Cardiac muscle cell (in vitro differentiated cells and primary cell): ENCODE data around the gene TPD52L1. TPM values are rescaled to one million over a fixed set of nuclear protein-coding genes. Genes with fewer than 3 reads are reported as not detected.

Experiments
- DNase-seq, 2 donors: peaks; one replicate each; pipeline versions ENCODE4 v3.0.0 to v3.0.0-alpha.2; 2010 to 2017; ENCODE audit warnings: low read depth in 1 of 2, low spot score in 1 of 2
- H3K27ac ChIP-seq: fragments of 200-600 bp; sonication (generic); 2 replicates; pipeline ENCODE4 v1.5.1; 2016
- H3K27me3 ChIP-seq: fragments of 200-600 bp; sonication (generic); 2 replicates; pipeline ENCODE4 v1.6.0; 2016; ENCODE audit warnings: control low read depth
- H3K36me3 ChIP-seq: fragments of 200-600 bp; sonication (generic); 2 replicates; pipeline ENCODE4 v1.5.1; 2016; ENCODE audit warnings: control low read depth
- H3K4me1 ChIP-seq: fragments of 200-600 bp; sonication (generic); 2 replicates; pipeline ENCODE4 v1.8.1; 2017; ENCODE audit warnings: low read depth, mild to moderate bottlenecking, mixed run types
- H3K4me3 ChIP-seq: fragments of 200-600 bp; sonication (generic); 2 replicates; pipeline ENCODE4 v1.5.1; 2016; ENCODE audit warnings: mild to moderate bottlenecking
- H3K9me3 ChIP-seq: fragments of 200-600 bp; sonication (generic); 2 replicates; pipeline ENCODE4 v1.5.1; 2017; ENCODE audit warnings: low read depth, mild to moderate bottlenecking, control low read depth
- polyA plus RNA-seq: library from polyadenylated mRNA; unstranded; fragments of >200 nt; fragmentation: Nextera tagmentation; extraction: Ambion mirVana; gene quantifications from 2 replicates; pipeline ENCODE4 v1.2.1, GENCODE V29; 2016
- total RNA-seq: library from RNA; depleted of rRNA; stranded (reverse); fragments of >200 nt; gene quantifications from 2 replicates; pipeline ENCODE4 v1.2.3, GENCODE V29; 2016
- TF ChIP-seq, protein P1 (sequence below): IDR thresholded peaks from 2 replicates; pipeline ENCODE4 v1.5.1; 2012; ENCODE audit warnings: low read depth, mild to moderate bottlenecking, low read length

Gene TPD52L1
- total and polyA plus RNA-seq, 2 experiments from 2014 or later, result 49.2 to 72.8 TPM

DNA sequence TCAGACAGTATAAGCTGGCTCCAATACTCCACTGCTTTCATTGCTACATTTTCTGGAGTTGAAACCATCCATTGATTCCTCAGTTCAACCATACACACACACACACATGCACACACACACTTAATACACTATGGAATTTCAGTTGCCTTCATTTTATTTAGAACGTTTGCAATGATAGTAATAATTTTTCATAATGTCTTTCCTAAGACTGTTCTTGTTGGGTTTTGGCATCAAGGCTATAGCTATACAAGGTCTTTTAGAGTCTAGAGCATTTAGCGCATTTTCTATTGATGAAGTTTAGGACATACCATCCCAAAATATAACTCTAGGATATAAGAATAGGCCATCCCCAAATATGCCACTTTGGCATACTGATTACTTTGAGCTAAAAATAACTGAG is 15.5 kb upstream of the TPD52L1 start:
- TF ChIP-seq, protein P1, sequence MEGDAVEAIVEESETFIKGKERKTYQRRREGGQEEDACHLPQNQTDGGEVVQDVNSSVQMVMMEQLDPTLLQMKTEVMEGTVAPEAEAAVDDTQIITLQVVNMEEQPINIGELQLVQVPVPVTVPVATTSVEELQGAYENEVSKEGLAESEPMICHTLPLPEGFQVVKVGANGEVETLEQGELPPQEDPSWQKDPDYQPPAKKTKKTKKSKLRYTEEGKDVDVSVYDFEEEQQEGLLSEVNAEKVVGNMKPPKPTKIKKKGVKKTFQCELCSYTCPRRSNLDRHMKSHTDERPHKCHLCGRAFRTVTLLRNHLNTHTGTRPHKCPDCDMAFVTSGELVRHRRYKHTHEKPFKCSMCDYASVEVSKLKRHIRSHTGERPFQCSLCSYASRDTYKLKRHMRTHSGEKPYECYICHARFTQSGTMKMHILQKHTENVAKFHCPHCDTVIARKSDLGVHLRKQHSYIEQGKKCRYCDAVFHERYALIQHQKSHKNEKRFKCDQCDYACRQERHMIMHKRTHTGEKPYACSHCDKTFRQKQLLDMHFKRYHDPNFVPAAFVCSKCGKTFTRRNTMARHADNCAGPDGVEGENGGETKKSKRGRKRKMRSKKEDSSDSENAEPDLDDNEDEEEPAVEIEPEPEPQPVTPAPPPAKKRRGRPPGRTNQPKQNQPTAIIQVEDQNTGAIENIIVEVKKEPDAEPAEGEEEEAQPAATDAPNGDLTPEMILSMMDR, result no peak
- Histone ChIP-seq H3K4me3 (no peak overlapping the region), H3K4me1 (no peaks in the 10 kb centered on the region), H3K27me3 (no peaks in the 10 kb centered on the region), H3K9me3 (no peaks in the 10 kb centered on the region), H3K27ac (no peak overlapping the region), H3K36me3 (no peaks in the 10 kb centered on the region)
- no peak for DNase-seq

DNA sequence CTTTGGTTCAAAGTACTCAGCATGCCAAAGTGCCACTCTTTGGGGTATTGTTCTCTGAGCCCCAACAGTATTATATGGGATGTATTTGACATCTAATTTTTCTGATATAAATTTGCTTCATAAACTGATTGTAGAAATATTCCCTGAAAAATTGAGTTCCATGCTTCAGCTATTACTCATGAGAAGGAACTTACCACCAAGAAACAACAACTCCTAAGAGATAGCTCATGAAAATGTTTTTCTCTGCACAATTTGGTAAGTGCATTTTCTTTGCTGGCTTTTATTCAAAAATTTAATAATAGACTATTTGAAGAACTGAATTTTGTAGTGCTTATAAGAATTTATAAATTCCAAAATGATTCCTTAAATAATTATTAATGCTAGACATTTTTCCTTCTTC is 12.8 kb upstream of the TPD52L1 start:
- no peaks in the 10 kb centered on the region for H3K27me3 ChIP-seq
- no peak for DNase-seq
- no peaks in the 10 kb centered on the region for H3K9me3 ChIP-seq
- H3K27ac ChIP-seq, result no peak overlapping the region
- TF ChIP-seq, protein P1, result no peak
- no peak overlapping the region for H3K4me3 ChIP-seq
- H3K36me3 ChIP-seq, result no peaks in the 10 kb centered on the region
- no peaks in the 10 kb centered on the region for H3K4me1 ChIP-seq

DNA sequence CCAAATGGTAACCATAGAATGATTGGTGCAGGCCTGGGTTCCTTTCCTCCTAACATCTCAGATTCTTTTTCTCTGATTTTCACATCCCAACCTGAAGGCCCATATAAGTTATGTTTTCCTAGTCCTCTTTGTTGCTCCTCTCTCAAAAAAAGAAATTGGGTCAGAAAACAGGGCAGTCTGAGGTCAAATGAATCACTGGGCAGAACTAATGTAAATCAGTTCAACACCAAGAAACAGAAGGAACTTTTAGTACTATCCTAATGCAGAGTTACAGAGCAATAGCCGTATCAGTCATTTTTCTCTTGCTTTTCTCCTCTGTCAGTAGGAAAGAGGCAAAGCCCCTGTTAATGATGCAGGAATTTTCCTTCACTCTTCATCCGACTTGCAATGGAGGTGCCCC is 11.0 kb upstream of the TPD52L1 start:
- no peak overlapping the region for H3K27ac ChIP-seq
- H3K9me3 ChIP-seq, result no peaks in the 10 kb centered on the region
- no peaks in the 10 kb centered on the region for H3K36me3 ChIP-seq
- DNase-seq, result no peak
- H3K27me3 ChIP-seq, result no peaks in the 10 kb centered on the region
- no peak overlapping the region for H3K4me3 ChIP-seq
- TF ChIP-seq, protein P1, result no peak
- no peaks in the 10 kb centered on the region for H3K4me1 ChIP-seq

DNA sequence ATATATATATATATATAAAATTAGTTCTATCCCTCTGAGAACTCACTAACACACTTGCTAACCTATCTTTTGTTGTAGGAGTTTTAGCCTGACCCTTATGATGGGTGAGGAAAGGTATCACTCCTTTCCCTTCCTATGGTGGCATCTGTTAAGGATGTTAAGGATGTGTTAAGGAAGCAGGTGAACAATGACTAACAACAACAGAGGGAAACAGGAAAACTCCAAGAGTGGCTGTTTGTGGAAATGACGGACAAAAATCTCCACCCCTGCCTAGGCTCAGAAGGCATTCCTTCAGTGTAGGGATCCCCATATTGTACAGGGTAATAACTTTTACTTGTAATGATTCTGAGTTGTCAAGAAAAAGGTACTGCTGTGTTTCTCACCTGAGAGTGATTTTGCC is 8.8 kb upstream of the TPD52L1 start:
- no peaks in the 10 kb centered on the region for H3K36me3 ChIP-seq
- no peaks in the 10 kb centered on the region for H3K9me3 ChIP-seq
- TF ChIP-seq, protein P1, result no peak
- no peak overlapping the region for H3K27ac ChIP-seq
- no peak for DNase-seq
- no peak overlapping the region for H3K4me3 ChIP-seq
- H3K27me3 ChIP-seq, result no peaks in the 10 kb centered on the region
- no peaks in the 10 kb centered on the region for H3K4me1 ChIP-seq

DNA sequence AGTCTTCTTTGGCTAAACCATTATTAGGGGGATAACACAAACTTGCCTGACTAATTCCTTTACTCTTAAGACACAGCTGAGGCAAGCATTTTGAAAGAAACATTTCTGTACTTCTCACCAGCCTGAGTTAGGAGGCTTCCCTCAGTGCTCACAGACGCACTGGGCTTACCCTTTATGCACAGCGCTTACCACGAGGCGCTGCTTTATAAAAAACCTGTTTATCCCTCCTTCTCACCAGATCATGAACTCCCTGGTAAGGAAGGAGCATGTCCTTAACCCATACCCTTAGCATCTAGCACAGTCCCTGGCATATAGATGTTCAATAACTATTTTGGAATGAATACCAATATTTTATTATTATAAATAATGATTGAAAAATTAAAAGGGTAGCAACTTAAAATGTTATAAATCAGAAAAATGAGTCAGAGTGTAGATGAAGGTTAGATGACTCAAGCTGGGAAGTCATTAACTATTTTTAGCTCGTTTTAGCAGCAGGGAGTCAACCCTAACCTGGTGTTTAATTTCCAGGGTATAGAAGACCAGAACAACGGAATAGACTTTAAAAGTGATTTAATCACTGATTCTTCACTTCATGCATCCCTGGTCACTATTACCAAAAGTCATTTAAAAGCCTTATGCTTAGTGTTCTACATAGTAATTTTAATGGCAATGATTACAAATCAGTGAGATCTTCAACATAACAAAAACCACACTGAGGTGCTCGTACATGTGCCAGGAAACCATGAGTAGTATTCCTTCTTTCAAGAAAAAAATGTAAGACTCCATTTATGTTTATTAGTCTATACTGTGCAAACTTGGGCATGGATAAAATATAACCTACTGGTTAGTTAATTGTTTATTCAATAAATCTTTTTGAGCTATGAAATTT is 4.1 kb upstream of the TPD52L1 start:
- no peak for DNase-seq
- TF ChIP-seq, protein P1, result no peak
- Histone ChIP-seq H3K27me3 (peaks cover 6% of the 10 kb centered on the region), H3K4me3 (no peak overlapping the region), H3K27ac (no peak overlapping the region), H3K4me1 (no peaks in the 10 kb centered on the region), H3K9me3 (no peaks in the 10 kb centered on the region), H3K36me3 (no peaks in the 10 kb centered on the region)
